Right kidney (tissue), 9 donors: ENCODE results near the gene TAC1.
A peak's percentile ranks its signal among the peaks of the same experiment; 100 is the strongest.
"Not testable (repeated sequence)": the region's sequence is repeated elsewhere in the genome, so short reads cannot be mapped to it uniquely, and the experiment has no call there.

Experiments
- DNase-seq: peaks from one replicate; pipeline ENCODE4 v3.0.0-alpha.2; 2016
- long read RNA-seq, 8 donors: transcript quantifications; one replicate each; lab custom pipeline, GENCODE V29; 2026

Gene TAC1, protein sequence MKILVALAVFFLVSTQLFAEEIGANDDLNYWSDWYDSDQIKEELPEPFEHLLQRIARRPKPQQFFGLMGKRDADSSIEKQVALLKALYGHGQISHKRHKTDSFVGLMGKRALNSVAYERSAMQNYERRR
- long read RNA-seq, donor 1, partial matches to known transcripts = 0 of 1 reads
- long read RNA-seq, donor 1, other reads (novel, unspliced or antisense) = 0 of 1 reads
- long read RNA-seq, donor 2, partial matches to known transcripts = 0 of 1 reads
- long read RNA-seq, donor 2, other reads (novel, unspliced or antisense) = 0 of 1 reads
- long read RNA-seq, donor 3 = 0 reads
- long read RNA-seq, donor 4 = 0 reads
- long read RNA-seq, donor 5 = 0 reads
- long read RNA-seq, donor 6 = 0 reads
- long read RNA-seq, donor 7, partial matches to known transcripts = 0 of 1 reads
- long read RNA-seq, donor 7, other reads (novel, unspliced or antisense) = 0 of 1 reads
- long read RNA-seq, donor 8 = 0 reads

DNA sequence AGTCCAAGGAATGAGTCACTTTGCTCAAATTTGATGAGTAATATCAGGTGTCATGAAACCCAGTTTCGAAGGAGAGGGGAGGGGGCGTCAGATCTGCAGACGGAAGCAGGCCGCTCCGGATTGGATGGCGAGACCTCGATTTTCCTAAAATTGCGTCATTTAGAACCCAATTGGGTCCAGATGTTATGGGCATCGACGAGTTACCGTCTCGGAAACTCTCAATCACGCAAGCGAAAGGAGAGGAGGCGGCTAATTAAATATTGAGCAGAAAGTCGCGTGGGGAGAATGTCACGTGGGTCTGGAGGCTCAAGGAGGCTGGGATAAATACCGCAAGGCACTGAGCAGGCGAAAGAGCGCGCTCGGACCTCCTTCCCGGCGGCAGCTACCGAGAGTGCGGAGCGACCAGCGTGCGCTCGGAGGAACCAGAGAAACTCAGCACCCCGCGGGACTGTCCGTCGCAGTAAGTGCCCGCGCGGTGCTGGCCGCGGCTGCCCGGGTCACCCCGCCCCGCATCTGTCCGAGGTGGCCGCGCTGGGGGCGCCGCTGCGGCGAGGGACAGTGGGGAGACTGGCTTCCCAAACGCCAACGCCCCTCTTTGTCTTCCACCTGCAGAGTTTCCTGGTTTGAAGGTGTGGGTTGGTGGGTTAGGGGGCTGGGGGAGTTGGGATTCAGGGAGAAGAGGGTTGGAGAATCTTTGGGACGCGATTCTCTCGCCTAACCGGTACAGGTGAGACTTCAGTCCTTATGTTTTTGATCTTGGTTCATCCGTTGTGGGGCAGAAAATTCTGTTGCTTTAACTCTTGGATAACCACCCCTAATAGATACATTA, at the start of gene TAC1:
TAC1 (plus strand) TSS at position 351 of the 829 bp plus-strand sequence. CDS start 527 bp downstream, outside the sequence.
- peak; percentile 58 for DNase-seq

DNA sequence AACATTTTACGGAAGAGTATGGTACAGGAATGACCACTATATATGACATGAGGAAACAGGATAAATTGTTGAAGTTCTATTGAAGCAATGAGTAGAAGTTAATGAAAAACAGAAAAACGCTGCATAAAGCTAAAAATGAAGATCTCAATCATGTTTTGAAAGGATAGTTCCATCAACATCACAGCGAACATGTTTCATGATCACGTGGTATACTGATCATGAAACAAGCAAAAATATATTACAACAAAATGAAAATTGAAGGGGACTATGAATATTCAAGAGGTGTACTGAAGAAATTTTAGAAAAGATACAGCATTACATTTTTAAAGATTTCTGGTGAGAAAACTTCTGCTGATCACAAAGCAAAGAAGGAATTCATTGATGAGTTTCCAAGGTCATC, 45.9 kb upstream of the TAC1 start:
- DNase-seq = no peak

- no peak for DNase-seq
These were observed 38.3 kb upstream of the TAC1 start for GRCh38 chr7:97693586-97693985.

DNA sequence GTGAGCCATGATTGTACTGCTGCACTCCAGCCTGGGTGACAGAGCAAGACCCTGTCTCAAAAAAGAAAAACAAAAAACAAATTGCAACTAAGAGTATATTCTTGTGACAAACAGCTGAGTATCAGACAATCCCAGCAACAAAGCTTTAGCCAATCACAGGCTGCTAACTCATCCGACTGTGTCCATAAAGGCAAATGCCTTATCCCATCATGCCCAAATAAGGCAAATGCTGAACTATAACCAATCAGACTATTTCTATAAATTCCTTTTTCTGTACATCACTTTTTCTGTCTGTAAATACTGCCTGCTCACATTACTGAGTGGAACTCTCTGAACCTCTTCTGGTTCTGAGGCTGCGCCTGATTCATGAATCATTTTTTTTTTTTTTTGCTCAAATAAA, 37.5 kb upstream of the TAC1 start:
- no peak for DNase-seq

- no peak for DNase-seq
These were observed 34.5 kb upstream of the TAC1 start for GRCh38 chr7:97697396-97697795.

- DNase-seq = no peak
These were observed 9.5 kb upstream of the TAC1 start for GRCh38 chr7:97722386-97722785.

GRCh38 chr7:97732565-97733275, 834 bp downstream of the TAC1 start:
- DNase-seq = peak; percentile 54

DNA sequence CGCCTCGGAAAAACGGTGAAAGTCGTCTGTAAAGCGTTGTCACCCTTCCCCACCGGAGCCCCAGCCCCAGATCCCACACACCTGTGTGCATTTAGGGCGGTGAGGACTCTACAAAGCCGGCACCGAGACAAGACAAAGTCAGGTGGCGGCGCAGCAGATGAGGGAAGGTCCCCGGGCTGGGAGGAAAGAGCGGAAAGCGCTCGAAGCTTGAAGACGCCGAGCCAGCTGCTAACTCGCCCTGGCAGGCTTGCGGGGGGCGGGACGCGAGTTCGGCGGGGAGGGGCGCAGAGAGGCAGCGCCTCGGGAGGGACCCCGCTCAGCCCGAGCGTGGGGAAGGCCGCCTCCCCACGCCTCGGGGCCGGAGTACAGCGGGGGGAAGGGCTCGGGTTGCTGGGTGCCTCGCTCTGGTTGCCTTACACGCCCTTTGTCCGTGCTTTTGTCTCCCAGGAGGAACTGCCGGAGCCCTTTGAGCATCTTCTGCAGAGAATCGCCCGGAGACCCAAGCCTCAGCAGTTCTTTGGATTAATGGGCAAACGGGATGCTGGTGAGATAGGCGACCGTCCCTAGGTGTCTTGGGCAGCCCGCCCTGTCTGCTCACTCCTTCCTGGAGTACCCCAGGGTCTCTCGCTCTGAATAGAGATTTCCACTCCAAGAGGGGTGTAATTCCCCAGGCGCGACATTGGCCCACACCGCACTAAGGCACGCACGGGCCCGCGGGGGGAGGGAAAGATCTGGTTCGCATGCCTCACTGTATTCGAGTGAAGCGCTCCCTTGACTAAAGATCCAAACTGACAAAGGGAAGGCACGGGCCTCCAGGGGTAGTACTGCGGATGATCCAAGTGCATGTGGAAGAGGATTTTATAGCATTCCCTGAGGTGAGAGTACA, 1.6 kb downstream of the TAC1 start:
- DNase-seq = peak; percentile 50

GRCh38 chr7:97734255-97734654, 2.4 kb downstream of the TAC1 start:
- DNase-seq = no peak

GRCh38 chr7:97735075-97735474, 3.2 kb downstream of the TAC1 start:
- DNase-seq = no peak

DNA sequence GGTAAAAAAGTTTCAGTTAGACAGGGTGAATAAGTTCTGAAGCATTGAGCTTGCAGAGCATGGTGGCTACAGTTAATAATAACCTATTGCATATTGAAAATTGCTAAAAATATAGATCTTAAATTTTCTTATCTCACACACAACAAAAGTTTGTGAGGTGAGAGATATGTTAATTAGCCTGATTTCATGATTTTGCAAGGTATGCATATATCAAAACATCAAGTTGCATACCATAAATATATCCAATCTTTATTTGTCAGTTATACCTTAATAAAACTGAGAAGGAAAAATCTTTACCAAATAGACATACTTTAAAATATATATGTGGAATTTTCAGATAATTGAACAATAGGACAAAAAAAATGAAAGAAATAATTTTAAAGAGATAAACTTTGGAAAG, 16.6 kb downstream of the TAC1 start:
- DNase-seq = no peak

DNA sequence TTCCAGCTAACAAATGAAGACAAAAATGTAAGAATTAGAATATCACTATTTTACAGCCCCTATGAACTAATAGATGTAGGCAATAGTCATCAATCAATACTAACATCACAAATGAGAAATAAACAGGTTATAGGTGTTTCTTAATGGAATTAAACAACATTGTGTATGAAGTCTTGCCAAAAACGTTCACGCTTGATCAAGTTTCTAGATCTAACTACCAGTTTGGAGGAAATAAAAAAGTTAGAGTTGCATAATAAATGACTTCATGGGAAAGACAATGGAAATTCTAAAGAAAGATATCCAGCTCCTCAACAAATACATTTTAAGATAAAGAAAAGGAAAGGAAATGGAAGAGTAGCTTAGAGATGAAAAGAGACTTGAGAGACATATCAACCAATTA, 19.7 kb downstream of the TAC1 start:
- no peak for DNase-seq

GRCh38 chr7:97752215-97752614, 20.3 kb downstream of the TAC1 start:
- no peak for DNase-seq

GRCh38 chr7:97757824-97758223, 25.9 kb downstream of the TAC1 start:
- no peak for DNase-seq

- no peak for DNase-seq
These were observed 39.0 kb downstream of the TAC1 start for GRCh38 chr7:97770850-97771249.

- DNase-seq = no peak
These were observed 39.7 kb downstream of the TAC1 start for GRCh38 chr7:97771576-97771975.

DNA sequence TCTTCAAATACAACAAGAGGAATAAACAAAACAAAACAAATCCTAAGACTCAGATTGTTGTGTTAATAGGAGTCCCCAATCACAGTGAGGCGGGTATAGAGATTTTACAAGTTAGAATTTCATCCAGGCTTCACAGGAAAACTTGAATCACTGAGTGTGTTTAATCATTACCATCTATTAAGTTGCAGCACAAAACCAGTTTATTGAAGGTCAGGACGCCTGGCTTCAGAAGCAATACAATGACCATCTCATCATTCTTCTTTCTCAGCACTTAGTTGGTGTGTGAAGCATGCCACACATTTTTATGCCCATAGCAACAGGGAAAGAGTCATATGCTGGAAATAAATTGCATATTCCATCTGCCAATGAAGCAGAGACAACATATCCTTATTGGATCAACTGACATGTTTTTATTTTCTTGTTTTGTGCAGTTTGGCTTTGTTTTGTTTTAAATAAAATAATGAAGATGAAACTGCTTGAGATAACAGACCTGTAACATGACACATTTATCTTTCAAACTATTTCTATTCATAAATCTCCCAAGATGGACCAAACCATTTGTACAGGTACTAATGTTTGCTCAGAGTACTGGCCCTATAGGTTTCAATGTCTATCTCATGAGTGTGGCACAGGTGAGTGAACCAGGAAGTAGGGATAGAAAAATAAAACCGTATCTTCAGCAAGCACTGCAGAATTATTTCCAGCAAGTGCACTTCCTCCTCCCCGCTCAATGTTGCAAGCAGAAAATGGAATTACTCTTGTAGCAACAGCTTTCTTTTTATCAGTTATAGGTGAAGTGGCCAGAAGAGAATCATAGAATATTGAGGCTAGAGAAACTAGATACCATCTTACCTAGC, 40.4 kb downstream of the TAC1 start:
- no peak for DNase-seq

DNA sequence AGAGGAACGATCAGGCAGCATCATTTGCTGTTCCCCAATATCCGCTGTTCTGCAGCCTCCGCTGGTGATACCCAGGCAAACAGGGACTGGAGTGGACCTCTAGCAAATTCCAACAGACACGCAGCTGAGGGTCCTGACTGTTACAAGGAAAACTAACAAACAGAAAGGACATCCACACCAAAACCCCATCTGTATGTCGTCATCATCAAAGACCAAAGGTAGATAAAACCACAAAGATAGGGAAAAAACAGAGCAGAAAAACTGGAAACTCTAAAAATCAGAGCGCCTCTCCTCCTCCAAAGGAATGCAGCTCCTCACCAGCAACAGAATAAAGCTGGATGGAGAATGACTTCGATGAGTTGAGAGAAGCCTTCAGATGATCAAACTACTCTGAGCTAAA, 54.5 kb downstream of the TAC1 start:
- DNase-seq = not testable (repeated sequence)
